ENCODE data around the gene MAML3. TPM values are rescaled to one million over a fixed set of nuclear protein-coding genes. Genes with fewer than 3 reads are reported as not detected.
A peak's percentile ranks its signal among the peaks of the same experiment; 100 is the strongest.

MAML3 gene
- total and polyA plus RNA-seq, 2 of the 13 experiments (the other 11 are each of a cell fraction or from before 2014, with no cell fraction given), result 0.05 to 0.13 TPM

DNA sequence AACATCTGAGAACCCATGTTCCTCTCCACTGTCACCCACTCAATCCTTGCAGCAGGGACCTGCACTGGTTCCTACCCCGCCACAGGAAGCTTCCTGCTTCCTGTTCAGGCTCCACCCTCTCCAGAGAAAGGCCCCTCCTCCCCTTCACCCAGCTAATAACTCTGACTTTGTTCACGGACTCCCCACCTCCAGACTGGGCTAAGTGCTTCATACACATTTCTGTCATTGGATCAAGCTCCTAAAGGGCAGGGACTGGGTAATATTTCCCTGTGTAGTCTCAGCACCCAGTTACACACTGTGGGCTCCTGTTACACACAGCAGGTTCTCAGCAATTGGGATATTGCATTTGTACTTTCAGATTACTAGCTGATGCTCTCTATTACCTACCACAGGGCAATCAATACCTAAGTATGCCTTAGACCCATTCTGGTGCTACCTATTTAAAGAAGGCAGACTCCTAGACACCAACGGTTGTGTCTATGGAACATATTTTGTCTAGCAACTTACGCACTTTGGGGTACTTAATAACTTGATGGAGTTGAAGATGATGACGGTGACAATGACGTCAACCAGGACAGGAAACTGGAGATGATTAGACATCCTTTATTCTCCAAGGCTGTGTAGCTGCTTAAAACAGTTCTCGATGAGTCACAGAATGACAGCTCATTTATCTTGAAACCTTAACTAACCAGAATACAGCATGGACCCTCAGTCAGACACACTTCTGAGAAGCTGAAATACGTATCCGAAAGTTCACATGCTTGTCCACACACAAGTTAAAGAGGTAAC is 58.1 kb downstream of the MAML3 start:
- no peaks in the 10 kb centered on the region for H3K27me3 ChIP-seq (ENCODE audit: control insufficient read depth in 1 of 2, insufficient read depth in 2 of 2, low read length in 2 of 2)
- in situ Hi-C loops (cut with HindIII; ENCODE audit: extremely low pct_ligation_motif_present, low pct_unique_long_range_greater_than_20kb) (no loop called here), intact Hi-C loops (cut with micrococcal nuclease; ENCODE audit: unreplicated experiment) (no loop called here)
- H3K4me3 ChIP-seq (replicated peaks in 1 of 3; ENCODE audit: insufficient read depth in 1 of 3, low read depth in 2 of 3, low read length in 3 of 3), result no peak overlapping the region
- no peak for TF ChIP-seq ELF4 (CRISPR knock-in tag; IDR thresholded peaks at IDR 0.05; ENCODE audit: borderline replicate concordance)
- peak; percentile 85 for TF ChIP-seq CREB1 (IDR thresholded peaks at IDR 0.05)
- no peak for TF ChIP-seq CREB1 (CRISPR knock-in tag; IDR thresholded peaks at IDR 0.05)
- TF ChIP-seq ERF (CRISPR knock-in tag; IDR thresholded peaks at IDR 0.05), result no peak
- TF ChIP-seq, protein P1, sequence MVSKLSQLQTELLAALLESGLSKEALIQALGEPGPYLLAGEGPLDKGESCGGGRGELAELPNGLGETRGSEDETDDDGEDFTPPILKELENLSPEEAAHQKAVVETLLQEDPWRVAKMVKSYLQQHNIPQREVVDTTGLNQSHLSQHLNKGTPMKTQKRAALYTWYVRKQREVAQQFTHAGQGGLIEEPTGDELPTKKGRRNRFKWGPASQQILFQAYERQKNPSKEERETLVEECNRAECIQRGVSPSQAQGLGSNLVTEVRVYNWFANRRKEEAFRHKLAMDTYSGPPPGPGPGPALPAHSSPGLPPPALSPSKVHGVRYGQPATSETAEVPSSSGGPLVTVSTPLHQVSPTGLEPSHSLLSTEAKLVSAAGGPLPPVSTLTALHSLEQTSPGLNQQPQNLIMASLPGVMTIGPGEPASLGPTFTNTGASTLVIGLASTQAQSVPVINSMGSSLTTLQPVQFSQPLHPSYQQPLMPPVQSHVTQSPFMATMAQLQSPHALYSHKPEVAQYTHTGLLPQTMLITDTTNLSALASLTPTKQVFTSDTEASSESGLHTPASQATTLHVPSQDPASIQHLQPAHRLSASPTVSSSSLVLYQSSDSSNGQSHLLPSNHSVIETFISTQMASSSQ (IDR thresholded peaks at IDR 0.05; ENCODE audit: low read depth), result no peak
- TF ChIP-seq, protein P1 (CRISPR knock-in tag; IDR thresholded peaks at IDR 0.05; ENCODE audit: borderline replicate concordance), result no peak
- TF ChIP-seq ISL2 (CRISPR knock-in tag; IDR thresholded peaks at IDR 0.05), result no peak
- no peak for TF ChIP-seq ZNF546 (CRISPR knock-in tag; conservative IDR thresholded peaks at IDR 0.05)
- no peak for TF ChIP-seq SRSF1 (optimal IDR thresholded peaks at IDR 0.05; ENCODE audit: low read depth, low read length)
- no peak for TF ChIP-seq ZMAT3 (CRISPR knock-in tag; conservative IDR thresholded peaks at IDR 0.05)
- TF ChIP-seq ZKSCAN8 (CRISPR knock-in tag; IDR thresholded peaks at IDR 0.05; ENCODE audit: borderline replicate concordance), result no peak
- peak; percentile 69 for TF ChIP-seq ATF7 (IDR thresholded peaks at IDR 0.05)
- no peak for TF ChIP-seq ATF7 (CRISPR knock-in tag; IDR thresholded peaks at IDR 0.05)
- H3K27ac ChIP-seq (ENCODE audit: extremely low read length, insufficient read depth, low read length), result no peak overlapping the region
- H4K20me1 ChIP-seq (ENCODE audit: insufficient read depth, low read length), result no peaks in the 10 kb centered on the region
- FAIRE-seq (no peak), DNase-seq (ENCODE audit: low spot score) (no peak), ATAC-seq (no peak)
- H3K9ac ChIP-seq (ENCODE audit: insufficient read depth, low read depth, low read length), result no peak overlapping the region
- ChIA-PET CTCF (ENCODE audit: low intra/inter-chr PET ratio, low total read pairs) (no interaction called here), POLR2A (no interaction called here)
- no peaks in the 10 kb centered on the region for H3K36me3 ChIP-seq (replicated peaks in 1 of 2; ENCODE audit: control insufficient read depth in 1 of 2, insufficient read depth in 2 of 2, low read length in 2 of 2)
- H3K4me1 ChIP-seq (ENCODE audit: insufficient read depth, low read length), result no peaks in the 10 kb centered on the region
- H2AFZ ChIP-seq (ENCODE audit: low read length), result no peak overlapping the region
- no peaks in the 10 kb centered on the region for H3K9me3 ChIP-seq (ENCODE audit: low read length)
- H3K79me2 ChIP-seq (ENCODE audit: insufficient read depth, low read length), result no peaks in the 10 kb centered on the region
- WGBS (ENCODE audit: low lambda C conversion rate), result 61% methylated on average over 9 of the region's 9 CpGs
- BruUV-seq (replicated peaks), result no TSS peak
- no peak overlapping the region for H3K4me2 ChIP-seq (ENCODE audit: low read depth, low read length)

Measured in HepG2 (cell line).